T-helper 2 cell treated with Interferon-gamma antibody and Interleukin-4, amounts not matched to agents 5 μg/mL and 100 μg/mL, for 36 hours (primary cell): ENCODE measurements around the gene S100PBP.

Experiments
- DNase-seq: peaks from one replicate; pipeline ENCODE4 v3.0.0; 2021; ENCODE audit warnings: low spot score
- H3K27ac Mint-ChIP-seq: one replicate; pipeline ENCODE4 v1.8.0; 2021; ENCODE audit warnings: mild to moderate bottlenecking, mixed read lengths
- H3K27me3 Mint-ChIP-seq: one replicate; pipeline ENCODE4 v1.8.0; 2021; ENCODE audit warnings: low read depth, mixed read lengths
- H3K36me3 Mint-ChIP-seq: one replicate; pipeline ENCODE4 v1.8.0; 2021; ENCODE audit warnings: low read depth, mixed read lengths
- H3K4me1 Mint-ChIP-seq: one replicate; pipeline ENCODE4 v1.8.0; 2021; ENCODE audit warnings: low read depth, mixed read lengths
- H3K4me3 Mint-ChIP-seq: one replicate; pipeline ENCODE4 v1.8.0; 2022; ENCODE audit warnings: mild to moderate bottlenecking, moderate library complexity, mixed read lengths
- H3K9me3 Mint-ChIP-seq: one replicate; pipeline ENCODE4 v1.8.0; 2021; ENCODE audit warnings: mixed read lengths

S100PBP gene

DNA sequence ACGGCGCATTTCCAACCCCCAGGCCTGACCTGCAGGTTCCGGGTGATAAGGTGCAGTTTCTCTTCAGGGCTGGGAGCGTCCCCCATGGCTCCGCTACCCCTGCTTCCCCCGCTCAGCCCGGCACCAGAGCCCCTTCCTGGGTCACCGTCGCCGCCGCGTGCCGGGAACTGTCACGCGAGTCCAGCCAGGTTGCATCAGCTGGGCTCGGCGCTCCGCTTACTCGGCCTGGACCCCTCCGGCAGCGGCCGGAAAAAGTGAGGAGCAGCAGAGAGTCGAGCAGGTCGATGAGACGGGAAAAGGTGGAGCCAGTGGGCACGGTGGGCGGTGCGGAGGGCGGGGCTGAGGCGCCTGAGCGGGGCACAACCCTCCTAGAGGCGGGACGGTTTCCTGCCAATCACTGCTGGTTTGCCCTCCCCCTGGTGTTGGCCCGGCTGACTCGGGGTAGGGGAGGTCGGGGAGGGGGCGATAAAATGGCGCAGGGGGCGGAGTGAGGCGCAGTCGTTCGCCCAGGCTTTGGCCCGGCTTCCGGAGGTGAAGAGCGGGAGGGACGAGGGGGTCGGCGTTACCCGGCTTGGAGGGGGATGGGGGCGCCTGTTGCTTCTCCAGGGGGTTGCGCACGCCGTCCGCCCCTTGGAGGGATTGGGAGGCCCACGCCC is at the start of gene S100PBP, which contains the start of gene YARS1:
Gene S100PBP, plus strand, starts transcription at position 495 of the 656 bp plus-strand sequence. CDS start 8,447 bp downstream, outside the sequence.
Gene YARS1, minus strand, starts transcription at position 200 of the 656 bp plus-strand sequence. Its CDS starts 114 bp downstream, at position 86.
- Mint-ChIP-seq H3K4me1 (peaks cover 34% of the 10 kb centered on the region), H3K27ac (peak within 1 kb of the TSS; percentile 87), H3K9me3 (no peaks in the 10 kb centered on the region), H3K27me3 (no peaks in the 10 kb centered on the region), H3K4me3 (peak within 1 kb of the TSS; percentile 99), H3K36me3 (peaks cover 41% of the 10 kb centered on the region)
- DNase-seq: peak; percentile 100

DNA sequence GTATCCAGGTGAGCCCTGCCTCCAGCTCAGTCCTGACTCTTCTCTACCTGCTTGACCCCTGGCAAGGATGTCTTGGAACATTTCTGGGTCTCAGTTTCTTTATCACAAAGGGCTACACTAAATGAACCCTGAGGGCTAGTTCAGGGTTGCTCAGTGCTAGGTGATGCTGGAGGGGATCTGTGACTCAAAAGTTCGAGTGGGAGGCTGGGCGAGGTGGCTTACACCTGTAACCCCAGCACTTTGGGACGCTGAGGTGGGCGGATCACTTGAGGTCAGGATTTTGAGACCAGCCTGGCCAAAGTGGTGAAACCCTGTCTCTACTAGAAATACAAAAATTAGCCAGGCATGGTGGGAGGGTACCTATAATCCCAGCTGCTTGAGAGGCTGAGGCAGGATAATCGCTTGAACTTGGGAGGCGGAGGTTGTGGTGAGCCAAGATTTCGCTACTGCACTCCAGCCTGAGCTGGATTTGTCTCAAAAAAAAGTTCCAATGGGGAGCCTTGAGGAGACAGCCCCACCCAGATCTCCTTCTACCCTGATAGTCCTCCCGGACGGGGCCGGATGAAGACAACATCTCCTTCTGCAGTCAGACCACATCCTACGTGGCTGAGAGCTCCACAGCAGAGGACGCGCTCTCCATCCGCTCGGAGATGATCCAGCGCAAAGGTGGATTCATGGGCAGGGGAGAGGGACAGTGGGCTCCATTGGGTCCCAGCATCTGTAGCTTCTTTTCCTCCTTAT is 49.2 kb upstream of the S100PBP start:
- no peaks in the 10 kb centered on the region for H3K27me3 Mint-ChIP-seq
- H3K27ac Mint-ChIP-seq: no peak overlapping the region
- H3K4me1 Mint-ChIP-seq: no peaks in the 10 kb centered on the region
- DNase-seq: no peak
- H3K4me3 Mint-ChIP-seq: no peak overlapping the region
- H3K9me3 Mint-ChIP-seq: no peaks in the 10 kb centered on the region
- no peaks in the 10 kb centered on the region for H3K36me3 Mint-ChIP-seq

DNA sequence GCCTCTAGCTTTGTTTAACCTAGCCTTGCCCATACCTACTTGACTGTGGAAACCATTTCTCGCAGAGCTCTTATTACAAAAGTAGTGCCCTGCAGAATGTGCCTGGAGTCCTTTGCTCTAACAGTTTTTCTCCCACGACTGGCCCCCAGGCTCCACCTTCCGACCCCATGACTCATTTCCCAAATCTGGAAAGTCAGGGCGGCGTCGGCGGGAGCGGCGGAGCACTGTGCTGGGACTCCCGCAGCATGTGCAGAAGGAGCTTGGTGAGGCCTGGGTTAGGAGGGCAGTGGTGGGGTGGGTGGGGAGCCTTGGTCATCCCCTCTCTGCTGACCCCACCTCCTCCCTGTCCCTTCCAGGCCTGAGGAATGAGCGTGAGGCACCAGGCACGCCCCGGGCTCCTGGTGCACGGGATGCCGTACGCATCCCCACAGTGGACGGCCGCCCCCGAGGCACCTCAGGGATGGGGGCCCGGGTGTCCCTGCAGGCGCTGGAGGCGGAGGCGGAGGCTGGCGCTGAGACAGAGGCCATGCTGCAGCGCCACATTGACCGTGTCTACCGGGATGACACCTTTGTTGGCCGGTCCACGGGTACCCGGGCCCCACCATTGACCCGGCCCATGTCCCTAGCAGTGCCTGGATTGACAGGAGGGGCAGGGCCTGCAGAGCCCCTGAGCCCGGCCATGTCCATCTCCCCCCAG is 47.8 kb upstream of the S100PBP start:
- no peak overlapping the region for H3K4me3 Mint-ChIP-seq
- H3K27ac Mint-ChIP-seq: peak overlapping the region; percentile 6
- peaks cover 4% of the 10 kb centered on the region for H3K4me1 Mint-ChIP-seq
- H3K36me3 Mint-ChIP-seq: peaks cover 4% of the 10 kb centered on the region
- H3K27me3 Mint-ChIP-seq: no peaks in the 10 kb centered on the region
- DNase-seq: no peak
- H3K9me3 Mint-ChIP-seq: no peaks in the 10 kb centered on the region

DNA sequence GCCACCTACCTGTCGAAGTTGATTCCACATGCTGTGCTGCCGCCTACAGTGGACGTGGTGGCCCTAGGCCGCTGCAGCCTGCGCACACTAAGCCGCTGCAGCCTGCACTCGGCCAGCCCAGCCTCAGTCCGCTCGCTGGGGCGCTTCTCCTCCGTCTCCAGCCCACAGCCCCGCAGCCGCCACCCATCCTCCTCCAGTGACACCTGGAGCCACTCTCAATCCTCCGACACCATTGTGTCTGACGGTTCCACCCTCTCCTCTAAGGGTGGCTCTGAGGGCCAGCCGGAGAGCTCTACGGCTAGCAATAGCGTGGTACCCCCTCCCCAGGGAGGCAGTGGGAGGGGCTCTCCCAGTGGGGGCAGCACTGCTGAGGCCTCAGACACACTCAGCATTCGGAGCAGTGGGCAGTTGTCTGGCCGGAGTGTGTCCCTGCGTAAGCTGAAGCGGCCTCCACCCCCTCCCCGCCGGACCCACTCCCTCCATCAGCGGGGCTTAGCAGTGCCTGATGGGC is 47.2 kb upstream of the S100PBP start:
- peaks cover 4% of the 10 kb centered on the region for H3K4me1 Mint-ChIP-seq
- peaks cover 8% of the 10 kb centered on the region for H3K36me3 Mint-ChIP-seq

DNA sequence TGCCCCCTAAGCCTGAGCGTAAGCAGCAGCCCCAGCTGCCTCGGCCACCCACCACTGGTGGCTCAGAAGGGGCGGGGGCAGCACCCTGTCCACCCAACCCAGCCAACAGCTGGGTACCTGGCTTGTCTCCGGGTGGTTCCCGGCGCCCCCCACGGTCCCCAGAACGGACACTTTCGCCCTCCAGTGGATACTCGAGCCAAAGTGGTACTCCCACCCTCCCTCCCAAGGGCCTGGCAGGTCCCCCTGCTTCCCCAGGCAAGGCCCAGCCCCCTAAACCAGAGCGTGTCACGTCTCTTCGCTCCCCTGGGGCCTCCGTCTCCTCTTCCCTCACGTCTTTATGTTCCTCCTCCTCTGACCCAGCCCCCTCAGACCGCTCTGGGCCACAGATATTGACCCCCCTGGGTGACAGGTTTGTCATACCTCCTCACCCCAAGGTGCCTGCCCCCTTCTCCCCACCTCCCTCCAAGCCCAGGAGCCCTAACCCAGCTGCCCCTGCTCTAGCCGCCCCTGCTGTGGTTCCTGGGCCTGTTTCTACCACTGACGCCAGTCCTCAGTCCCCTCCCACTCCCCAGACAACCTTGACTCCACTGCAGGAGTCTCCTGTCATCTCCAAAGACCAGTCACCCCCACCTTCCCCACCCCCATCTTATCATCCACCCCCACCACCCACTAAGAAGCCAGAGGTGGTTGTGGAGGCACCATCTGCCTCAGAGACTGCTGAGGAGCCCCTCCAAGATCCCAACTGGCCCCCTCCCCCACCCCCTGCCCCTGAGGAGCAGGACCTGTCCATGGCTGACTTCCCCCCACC is 46.5 kb upstream of the S100PBP start:
- H3K36me3 Mint-ChIP-seq: peaks cover 13% of the 10 kb centered on the region
- H3K4me3 Mint-ChIP-seq: no peak overlapping the region
- peaks cover 4% of the 10 kb centered on the region for H3K4me1 Mint-ChIP-seq
- DNase-seq: no peak
- H3K27me3 Mint-ChIP-seq: no peaks in the 10 kb centered on the region
- no peak overlapping the region for H3K27ac Mint-ChIP-seq
- H3K9me3 Mint-ChIP-seq: no peaks in the 10 kb centered on the region

More for the DNA sequence above, 47.2 kb upstream of the S100PBP start:
- Mint-ChIP-seq H3K9me3 (no peaks in the 10 kb centered on the region), H3K27ac (no peak overlapping the region), H3K4me3 (no peak overlapping the region), H3K27me3 (no peaks in the 10 kb centered on the region)
- DNase-seq: no peak

DNA sequence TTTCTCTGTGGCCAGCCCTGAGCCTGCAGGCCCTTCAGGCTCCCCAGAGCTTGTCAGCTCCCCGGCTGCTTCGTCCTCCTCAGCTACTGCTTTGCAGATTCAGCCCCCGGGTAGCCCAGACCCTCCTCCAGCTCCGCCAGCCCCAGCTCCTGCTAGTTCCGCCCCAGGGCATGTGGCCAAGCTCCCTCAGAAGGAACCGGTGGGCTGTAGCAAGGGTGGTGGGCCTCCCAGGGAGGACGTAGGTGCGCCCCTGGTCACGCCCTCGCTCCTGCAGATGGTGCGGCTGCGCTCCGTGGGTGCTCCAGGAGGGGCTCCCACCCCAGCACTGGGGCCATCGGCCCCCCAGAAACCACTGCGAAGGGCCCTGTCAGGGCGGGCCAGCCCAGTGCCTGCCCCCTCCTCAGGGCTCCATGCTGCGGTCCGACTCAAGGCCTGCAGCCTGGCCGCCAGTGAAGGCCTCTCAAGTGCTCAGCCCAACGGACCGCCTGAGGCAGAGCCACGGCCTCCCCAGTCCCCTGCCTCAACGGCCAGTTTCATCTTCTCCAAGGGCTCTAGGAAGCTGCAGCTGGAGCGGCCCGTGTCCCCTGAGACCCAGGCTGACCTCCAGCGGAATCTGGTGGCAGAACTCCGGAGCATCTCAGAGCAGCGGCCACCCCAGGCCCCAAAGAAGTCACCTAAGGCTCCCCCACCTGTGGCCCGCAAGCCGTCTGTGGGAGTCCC is 45.7 kb upstream of the S100PBP start:
- Mint-ChIP-seq H3K36me3 (peaks cover 17% of the 10 kb centered on the region), H3K27me3 (no peaks in the 10 kb centered on the region), H3K27ac (no peak overlapping the region), H3K4me1 (peaks cover 4% of the 10 kb centered on the region), H3K4me3 (no peak overlapping the region), H3K9me3 (no peaks in the 10 kb centered on the region)
- no peak for DNase-seq

DNA sequence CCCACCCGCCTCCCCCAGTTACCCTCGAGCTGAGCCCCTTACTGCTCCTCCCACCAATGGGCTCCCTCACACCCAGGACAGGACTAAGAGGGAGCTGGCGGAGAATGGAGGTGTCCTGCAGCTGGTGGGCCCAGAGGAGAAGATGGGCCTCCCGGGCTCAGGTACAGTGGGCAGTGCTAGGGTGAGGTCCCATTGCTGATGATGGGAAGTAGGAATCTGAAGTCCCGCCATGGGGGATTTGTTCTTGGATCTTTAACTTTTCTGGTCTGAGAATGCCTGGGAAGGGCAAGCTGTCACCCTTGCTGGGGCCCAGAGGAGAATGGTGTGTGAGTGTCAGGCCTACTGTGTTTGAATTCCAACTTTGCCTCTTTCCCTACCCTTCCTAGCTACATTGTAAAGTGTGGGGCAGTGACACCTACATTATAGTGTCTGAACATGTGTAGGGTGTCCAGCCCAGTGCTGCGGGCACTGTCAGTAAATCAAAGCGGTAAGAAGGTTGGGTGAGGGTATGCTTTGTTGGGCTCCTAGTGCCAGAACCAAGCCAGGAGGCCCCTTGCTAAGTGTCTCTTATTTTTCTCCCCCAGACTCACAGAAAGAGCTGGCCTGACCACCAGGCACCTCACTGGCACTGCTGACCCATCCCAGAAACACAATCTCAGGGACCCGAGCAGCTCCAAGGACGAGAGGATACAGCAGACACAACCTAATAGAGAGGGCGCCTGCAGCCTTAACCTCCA is 45.0 kb upstream of the S100PBP start:
- H3K4me1 Mint-ChIP-seq: peaks cover 4% of the 10 kb centered on the region
- peaks cover 17% of the 10 kb centered on the region for H3K36me3 Mint-ChIP-seq
- no peaks in the 10 kb centered on the region for H3K27me3 Mint-ChIP-seq
- H3K27ac Mint-ChIP-seq: no peak overlapping the region
- H3K4me3 Mint-ChIP-seq: no peak overlapping the region
- no peak for DNase-seq
- no peaks in the 10 kb centered on the region for H3K9me3 Mint-ChIP-seq

DNA sequence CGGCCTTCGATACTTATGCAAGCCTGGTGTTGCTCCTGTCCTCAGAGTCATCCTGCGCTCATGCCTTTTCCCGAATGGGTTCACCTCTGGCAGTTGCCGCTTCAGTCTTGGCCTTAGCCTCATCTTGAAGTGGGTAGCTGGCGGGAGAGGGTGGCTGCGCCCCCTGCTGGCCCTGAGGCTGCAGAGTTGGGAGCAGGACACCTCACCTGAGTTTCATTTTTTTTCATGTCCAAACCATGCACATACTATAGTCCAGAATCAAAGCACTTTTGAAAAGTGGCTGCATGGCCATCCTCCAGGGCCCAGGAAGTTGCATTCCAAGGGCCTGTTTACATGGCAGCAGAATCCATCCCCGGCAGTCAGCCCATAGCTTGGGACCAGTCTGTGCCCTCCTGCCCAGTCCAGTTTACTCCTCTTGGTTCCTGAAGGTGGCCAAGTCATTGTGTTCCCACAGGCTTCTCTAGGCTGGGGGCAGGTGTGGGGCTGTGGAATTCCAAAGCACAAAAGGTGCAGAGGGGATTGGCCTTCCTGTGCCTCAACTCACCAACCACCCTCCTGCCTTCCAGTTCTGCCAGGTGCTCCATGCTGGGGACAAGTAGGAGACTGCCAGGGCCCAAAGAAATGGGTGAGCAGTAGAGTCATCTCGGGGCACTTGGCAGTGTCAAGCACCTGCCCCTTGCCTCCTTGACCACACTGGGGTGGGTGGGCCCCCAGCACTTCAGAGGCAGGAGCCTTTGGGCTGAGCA is 44.3 kb upstream of the S100PBP start:
- Mint-ChIP-seq H3K9me3 (no peaks in the 10 kb centered on the region), H3K4me1 (peaks cover 4% of the 10 kb centered on the region), H3K27ac (peak overlapping the region; percentile 0), H3K4me3 (no peak overlapping the region), H3K27me3 (no peaks in the 10 kb centered on the region), H3K36me3 (peaks cover 25% of the 10 kb centered on the region)
- DNase-seq: peak; percentile 63

DNA sequence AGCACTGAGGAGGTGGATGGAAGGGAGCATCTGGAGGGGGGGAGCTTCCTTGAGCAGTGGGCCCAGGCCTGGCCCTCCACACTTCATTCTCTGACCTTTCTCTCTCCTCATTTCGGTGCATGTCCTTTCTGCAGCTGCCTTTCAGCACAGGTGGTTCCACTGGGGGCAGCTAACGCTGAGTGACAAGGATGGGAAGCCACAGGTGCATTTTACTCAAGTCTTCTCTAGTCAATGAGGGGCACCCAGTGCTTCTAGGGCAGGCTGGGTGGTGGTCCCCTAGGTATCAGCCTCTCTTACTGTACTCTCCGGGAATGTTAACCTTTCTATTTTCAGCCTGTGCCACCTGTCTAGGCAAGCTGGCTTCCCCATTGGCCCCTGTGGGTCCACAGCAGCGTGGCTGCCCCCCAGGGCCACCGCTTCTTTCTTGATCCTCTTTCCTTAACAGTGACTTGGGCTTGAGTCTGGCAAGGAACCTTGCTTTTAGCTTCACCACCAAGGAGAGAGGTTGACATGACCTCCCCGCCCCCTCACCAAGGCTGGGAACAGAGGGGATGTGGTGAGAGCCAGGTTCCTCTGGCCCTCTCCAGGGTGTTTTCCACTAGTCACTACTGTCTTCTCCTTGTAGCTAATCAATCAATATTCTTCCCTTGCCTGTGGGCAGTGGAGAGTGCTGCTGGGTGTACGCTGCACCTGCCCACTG is 43.5 kb upstream of the S100PBP start:
- H3K27ac Mint-ChIP-seq: no peak overlapping the region
- no peak overlapping the region for H3K4me3 Mint-ChIP-seq
- peaks cover 26% of the 10 kb centered on the region for H3K36me3 Mint-ChIP-seq
- peaks cover 4% of the 10 kb centered on the region for H3K4me1 Mint-ChIP-seq
- no peak for DNase-seq
- H3K27me3 Mint-ChIP-seq: no peaks in the 10 kb centered on the region
- no peaks in the 10 kb centered on the region for H3K9me3 Mint-ChIP-seq

DNA sequence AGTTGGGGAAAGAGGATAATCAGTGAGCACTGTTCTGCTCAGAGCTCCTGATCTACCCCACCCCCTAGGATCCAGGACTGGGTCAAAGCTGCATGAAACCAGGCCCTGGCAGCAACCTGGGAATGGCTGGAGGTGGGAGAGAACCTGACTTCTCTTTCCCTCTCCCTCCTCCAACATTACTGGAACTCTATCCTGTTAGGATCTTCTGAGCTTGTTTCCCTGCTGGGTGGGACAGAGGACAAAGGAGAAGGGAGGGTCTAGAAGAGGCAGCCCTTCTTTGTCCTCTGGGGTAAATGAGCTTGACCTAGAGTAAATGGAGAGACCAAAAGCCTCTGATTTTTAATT is 43.0 kb upstream of the S100PBP start:
- peaks cover 28% of the 10 kb centered on the region for H3K36me3 Mint-ChIP-seq
- no peaks in the 10 kb centered on the region for H3K27me3 Mint-ChIP-seq
- DNase-seq: no peak
- H3K4me1 Mint-ChIP-seq: peaks cover 4% of the 10 kb centered on the region
- no peaks in the 10 kb centered on the region for H3K9me3 Mint-ChIP-seq
- no peak overlapping the region for H3K27ac Mint-ChIP-seq
- H3K4me3 Mint-ChIP-seq: no peak overlapping the region

DNA sequence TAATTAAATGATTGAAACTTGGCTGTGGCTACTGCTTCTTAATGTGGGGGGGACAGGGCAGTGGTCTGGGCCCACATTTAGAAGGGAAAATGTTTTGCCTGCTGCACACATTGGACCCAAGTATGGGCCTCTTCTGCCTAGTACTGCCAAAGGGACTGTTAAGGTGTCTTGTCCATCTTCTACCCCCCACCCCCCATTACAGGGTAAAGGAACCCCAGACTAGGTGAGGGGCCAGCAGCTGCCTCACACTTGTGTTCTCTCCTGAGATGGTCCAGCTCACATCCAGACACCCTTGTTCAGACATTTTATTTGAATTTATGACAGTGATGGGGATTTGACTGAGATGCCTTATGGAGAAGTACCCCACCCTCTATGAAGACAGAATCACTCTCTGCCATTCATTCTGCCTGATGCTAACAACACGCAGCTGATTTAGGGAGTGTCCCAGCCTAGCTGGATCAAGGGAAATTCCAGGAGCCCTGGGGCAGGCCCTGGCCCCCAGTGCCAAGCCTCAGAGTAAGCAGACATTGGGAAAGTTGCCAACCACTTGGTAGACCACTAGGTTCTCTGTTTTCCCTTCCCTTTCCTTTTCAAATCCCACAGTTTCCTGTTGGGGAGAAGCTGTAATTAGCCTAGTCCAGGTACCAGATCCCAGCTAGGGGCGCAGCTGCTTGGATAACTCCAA is 42.4 kb upstream of the S100PBP start:
- peaks cover 4% of the 10 kb centered on the region for H3K4me1 Mint-ChIP-seq
- H3K9me3 Mint-ChIP-seq: no peaks in the 10 kb centered on the region
- H3K27me3 Mint-ChIP-seq: no peaks in the 10 kb centered on the region
- no peak overlapping the region for H3K4me3 Mint-ChIP-seq
- H3K27ac Mint-ChIP-seq: no peak overlapping the region
- peaks cover 34% of the 10 kb centered on the region for H3K36me3 Mint-ChIP-seq
- DNase-seq: no peak
